Activated gamma-delta T cell treated with anti-CD3 and anti-CD28 coated beads, Interleukin-2, amount 50 U/mL, for 16 hours (primary cell): ENCODE measurements around the gene PMEPA1.

Experiments
- DNase-seq: peaks from one replicate; pipeline ENCODE4 v3.0.0-alpha.2; 2020; ENCODE audit warnings: low read depth

PMEPA1 gene

DNA sequence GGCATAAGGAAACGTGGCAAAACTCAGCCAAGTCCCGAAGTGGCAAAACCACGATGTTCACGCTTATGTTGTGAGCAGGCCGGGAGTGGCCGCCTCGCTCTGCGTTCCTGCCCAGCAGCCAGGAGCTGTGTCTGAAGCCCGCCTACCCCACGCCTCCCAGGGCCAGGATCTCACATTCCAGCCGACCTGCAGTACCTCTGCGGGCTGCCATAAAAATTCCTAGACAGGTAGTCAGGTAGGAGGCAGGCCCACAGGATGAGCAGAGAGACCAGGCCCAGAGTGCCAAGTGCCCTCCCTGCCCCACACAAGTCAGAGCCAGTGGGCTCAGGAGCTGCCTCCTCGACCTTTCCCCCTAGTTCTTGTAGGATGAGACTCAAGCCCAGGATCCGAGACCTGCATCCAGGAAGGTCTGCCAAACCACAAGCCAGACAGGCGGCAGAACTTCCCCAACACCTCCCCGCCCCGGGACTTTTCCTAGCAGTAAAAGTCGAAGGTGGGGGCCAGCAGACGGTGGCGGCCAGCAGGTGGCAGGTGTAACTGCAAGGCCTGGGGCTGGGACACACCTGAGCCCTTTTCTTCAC, 16.7 kb downstream of the PMEPA1 start:
- no peak for DNase-seq

DNA sequence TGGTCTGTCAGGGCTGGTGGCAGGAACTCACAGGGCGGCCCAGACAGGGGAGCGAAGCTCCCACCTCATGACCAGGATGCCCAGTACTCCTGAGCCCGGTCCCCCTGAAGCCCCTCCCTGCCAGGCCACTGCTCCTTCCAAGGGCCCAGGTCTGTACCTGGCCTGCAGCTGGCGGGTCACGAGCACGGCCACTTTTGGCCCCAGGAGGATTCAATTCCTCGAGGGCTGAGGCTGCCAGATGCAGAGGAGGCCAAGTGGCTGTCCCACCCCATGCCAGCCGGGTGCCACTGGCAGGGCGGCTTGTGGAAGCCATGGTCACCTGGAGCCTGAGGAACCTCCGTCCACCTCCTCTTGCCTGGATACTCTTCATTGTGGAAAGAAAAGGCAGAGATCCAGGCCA, 17.4 kb downstream of the PMEPA1 start:
- no peak for DNase-seq

DNA sequence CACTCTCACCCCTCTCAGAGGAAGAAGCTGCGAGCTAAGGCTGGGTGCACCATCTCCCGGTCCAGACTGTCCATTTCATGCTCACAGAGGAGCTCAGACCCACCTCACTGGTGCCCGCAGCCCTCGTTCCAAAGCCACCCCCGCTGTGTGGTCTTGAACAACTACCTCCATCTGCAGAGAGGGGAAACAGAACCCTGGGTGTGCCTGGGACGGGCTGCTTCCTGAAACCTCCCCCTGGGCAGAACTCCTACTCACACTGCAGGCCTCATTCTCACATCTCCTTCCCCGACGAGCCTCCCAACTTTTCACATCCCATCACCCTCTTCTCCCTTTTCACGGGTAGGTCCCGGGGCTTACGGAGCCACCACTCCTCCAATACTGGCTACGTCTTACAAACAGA, 18.1 kb downstream of the PMEPA1 start:
- DNase-seq: no peak

DNA sequence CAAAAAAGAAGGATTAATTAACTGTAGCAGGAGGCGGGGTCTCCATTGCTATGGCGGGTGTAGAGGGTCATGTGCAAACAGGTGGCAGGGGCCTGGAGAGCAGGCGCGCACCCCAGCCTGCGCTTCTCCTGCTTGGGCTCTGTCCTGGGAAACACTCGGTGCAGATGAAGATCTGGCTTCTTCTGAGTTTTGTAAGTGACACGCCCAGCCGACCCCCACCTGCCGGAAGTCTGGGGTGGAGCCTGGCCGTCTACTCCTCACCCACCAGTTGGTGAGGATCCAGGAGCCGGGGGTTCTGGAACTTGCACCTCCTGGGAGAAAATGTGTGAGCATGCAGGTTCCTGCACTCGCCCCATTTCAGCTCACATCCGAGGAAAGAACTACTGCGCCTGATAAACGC, 19.3 kb downstream of the PMEPA1 start:
- DNase-seq: no peak

DNA sequence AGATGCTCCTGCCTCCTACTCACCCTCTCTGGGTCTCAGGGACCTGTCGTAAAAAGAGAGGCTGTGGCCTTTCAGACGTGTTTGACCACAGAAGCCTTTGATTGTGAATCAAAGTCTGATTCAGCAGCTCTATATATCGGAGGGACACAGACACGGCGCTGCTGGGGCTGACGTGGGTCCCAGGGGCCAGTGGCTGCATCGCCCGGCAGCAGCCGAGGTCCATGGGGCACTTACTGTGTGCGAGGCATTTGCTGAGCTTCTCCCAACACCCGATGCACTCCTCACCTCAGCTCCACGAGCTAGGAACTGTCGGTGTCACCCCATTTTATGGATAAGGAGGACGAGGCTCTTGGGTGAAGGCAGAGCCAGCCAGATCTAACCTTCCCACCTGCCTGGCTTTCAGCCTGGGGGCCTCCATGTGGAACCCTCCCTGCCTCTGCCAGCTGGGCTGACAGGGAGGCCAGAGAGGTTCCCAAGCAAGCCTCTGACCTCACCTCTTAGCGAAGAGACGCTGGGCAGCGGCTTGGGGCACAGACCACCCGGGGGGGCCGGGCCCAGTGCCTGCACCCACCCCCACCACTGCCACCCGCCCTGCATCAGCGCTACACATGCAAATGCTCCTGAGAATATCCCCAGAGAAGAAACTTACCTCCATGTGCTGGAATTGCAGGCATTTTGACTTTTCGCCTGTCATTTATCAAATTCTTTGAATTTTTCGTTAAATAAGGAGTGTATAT, 19.9 kb downstream of the PMEPA1 start:
- DNase-seq: no peak

DNA sequence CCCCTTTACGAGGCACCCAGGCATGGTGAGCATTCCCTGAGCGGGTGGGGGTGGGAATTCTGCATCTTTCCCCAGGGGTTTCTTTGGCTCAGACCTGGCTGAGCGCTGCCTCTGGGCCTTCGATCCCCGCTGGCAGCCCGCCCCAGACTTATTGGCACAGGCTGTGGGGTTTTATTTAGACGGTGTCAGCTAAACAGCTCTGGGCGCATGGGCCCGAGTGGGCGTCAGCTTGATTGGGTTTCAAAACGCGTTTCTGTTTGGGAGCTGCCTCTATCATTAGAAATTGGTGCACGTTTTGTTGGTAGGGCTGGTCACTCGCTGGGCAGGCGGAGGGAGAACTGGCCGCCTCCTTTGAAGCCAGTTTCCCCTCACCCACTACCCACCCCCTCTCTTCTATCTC, 21.0 kb downstream of the PMEPA1 start:
- no peak for DNase-seq

DNA sequence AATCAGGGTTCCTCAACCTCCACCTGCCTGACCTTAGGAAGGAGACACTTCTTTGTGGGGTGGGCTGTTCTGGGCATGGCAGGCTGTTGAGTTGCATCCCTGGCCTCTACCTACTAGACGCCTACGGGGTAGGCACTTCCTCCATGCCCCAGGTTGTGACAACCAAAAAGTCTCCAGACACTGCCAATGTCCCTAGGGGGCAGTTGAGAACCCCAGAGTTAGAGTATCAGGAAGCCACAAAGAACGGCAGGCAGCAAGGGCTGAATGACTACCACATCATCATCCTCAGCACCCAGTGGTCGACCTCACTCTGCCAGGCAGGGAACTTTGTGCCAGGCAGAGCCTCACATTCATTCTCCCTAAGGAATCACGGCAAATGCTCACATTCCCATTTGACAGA, 21.5 kb downstream of the PMEPA1 start:
- DNase-seq: no peak

DNA sequence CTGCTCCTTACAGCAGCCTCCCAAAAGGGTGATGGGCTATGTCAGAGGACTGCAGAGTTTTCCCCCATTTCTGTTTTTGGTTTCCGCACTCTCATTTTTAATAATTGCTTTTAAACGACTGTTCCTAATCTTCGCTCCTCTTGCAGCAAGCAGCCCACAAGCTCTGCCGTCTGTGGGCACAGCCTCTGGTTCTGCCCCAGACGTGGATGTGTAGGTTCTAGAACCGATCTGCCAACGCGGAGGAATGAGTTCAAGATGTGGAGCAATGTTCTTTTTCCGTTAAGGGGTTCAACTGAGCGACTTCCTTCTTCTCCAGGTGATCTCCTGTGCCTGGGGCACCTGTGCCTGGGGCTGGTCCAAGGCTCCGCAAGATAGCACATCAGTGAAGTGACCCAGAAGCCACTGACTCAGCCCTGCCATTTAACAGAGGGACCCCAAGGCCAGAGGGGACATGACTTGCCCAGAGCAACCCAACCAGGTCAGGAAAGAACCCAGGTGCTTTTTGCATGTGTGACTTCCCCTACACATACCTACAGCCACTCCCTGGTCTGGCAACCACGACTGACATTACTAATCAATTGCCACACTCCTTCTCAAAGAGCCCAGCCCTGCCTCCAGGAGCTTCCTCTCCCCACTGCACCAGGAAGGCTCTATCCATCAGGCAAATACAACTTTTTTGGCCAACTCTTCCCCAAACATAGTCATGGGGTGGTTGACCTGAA, 22.7 kb downstream of the PMEPA1 start:
- DNase-seq: no peak

DNA sequence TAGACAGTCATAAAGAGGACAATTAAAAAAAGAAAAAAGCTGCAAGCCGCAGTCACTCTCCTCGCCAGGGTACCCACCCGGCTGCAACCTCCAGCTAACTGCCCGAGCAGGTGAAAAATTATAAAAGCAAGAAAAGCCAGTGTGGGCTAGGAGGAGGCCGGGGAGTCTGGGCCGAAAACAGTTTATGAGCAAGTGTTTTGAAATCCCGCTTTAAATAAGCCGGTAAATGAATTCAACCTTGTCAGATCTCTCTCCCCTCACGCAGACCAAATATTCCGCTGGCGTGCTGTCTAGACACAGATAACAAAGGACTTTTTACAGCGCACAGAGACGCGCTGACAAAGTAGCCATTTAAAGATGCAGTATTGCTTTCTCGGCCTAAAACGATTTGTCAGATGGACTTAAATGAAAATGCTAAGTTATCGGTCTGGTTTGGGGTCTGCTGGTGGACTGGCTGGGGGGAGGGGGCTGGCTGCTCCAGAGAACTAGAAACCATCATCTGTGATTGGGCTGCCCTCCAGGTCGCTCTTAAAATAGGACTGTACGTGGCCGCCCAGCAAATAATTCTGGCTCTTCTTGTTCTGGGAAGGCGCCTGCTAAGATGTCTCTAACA, 24.6 kb downstream of the PMEPA1 start:
- DNase-seq: no peak

DNA sequence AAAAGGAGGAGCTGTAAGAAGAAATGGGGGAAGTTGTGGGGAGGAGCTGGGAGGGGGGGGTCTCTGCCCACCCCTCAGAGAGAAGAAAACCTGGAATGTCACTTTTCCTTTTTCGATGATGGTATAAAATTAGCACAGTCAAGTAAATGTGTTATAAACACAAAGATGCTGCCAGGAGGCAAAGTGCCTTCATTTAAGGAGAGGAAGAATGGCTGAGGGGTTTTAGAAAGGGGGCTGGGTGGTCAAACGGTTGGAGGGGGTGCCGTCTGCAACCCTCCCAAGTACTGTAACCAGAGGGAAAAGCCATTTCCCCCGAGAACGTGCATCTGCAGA, 25.0 kb downstream of the PMEPA1 start:
- no peak for DNase-seq

DNA sequence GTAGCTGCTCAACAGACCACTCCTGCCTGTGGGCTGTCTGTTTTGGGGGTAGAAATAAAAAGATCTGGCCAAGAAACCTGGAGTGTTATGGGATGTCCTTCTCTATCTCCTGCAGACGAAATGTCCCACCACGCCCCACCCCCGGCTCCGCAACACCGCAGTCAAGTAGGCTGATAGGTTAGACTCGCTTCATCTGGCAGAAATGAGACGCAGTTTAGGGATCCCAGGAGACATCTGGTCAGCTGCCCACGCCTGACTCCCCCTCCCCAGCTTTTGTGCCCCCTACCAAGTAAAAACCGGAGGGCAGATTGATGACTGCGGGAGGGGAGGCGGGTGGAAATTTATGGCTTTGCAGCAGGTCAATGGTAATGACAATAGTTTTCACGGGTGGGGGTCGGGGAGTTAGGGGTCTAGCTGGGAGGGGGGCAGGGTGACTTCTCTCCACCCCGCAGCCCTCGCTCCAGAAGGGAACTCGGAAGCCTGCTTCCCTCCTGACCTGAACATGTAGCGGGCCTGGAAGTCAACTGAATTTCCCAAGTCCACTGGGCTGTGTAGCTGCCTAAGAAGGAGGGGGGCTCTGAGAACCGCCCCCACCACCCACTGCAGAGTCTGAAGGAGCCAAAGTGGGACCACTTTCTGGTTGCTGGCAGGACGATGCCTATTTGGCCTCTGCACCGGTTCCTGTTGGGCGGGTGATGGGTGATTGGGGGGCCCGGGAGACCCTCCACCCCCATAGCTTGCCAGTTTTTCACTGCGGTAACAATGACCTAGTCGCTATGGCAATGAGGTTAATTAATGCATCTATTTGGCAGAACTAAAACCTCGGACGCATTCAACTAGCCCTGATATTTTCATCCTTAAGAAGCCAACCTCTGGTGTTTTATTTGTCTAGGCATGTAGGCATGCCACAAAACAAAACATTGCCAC, 25.7 kb downstream of the PMEPA1 start:
- DNase-seq: no peak

DNA sequence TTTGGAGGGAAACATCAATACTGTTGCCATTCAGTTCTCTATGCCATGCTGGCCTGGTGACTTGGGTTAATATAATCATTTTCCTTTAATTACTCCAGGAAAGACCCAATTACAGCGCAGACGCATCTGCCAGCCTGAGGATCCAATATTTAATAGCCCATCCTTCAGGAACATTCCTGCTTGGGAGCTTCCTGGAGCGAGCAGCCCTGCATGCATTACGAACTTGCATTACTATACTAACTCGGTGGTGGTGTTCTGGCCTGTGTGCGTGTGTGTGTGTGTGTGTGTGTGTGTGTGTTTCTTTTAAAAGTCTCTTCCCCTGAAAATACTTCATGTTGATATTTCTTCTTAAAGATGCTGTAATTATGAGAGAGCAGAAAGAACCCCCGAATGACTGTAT, 26.5 kb downstream of the PMEPA1 start:
- no peak for DNase-seq

DNA sequence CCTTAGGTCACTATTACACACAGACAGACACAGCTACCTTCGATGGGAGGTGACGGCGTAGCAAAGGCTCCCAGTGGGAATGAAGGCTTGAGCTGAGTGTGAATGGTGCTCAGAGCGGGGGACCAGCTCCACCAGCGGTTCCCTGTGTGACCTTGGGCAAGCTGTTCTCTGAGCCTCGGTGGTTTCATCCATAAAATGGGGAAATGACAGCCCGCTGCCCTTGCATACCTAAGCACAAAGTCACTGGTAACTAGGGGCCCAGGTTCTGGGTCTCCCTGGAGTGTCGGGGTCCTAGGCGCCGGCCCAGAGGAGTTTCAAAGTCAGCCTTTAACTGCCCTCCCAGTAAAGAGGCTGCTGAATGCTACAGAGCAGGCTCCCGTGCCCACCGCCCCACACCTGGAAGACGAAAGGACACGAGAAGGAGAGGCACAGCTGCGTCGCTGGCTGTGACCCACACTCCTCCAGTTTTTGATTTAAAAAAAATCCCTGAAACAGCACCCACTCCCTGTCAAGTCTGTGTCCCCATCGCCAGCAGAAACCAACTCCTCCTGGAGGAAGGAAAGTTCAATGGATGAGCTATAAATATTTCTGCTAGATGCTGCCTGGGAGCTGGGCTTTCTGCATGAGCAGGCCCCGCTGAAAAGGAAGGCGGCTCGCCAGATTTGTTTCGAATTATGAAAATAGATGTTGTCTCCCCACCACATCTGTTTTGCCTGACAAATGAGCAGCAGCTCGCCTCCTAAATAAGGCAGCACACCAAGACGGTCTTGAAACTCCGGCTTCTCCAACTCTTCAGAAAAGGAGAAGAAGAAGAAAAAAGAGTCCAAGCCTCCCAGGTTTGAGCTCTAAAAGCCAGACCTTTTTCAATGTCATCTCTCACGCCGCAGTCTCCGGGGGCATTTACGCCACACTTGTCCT, 27.4 kb downstream of the PMEPA1 start:
- DNase-seq: no peak

DNA sequence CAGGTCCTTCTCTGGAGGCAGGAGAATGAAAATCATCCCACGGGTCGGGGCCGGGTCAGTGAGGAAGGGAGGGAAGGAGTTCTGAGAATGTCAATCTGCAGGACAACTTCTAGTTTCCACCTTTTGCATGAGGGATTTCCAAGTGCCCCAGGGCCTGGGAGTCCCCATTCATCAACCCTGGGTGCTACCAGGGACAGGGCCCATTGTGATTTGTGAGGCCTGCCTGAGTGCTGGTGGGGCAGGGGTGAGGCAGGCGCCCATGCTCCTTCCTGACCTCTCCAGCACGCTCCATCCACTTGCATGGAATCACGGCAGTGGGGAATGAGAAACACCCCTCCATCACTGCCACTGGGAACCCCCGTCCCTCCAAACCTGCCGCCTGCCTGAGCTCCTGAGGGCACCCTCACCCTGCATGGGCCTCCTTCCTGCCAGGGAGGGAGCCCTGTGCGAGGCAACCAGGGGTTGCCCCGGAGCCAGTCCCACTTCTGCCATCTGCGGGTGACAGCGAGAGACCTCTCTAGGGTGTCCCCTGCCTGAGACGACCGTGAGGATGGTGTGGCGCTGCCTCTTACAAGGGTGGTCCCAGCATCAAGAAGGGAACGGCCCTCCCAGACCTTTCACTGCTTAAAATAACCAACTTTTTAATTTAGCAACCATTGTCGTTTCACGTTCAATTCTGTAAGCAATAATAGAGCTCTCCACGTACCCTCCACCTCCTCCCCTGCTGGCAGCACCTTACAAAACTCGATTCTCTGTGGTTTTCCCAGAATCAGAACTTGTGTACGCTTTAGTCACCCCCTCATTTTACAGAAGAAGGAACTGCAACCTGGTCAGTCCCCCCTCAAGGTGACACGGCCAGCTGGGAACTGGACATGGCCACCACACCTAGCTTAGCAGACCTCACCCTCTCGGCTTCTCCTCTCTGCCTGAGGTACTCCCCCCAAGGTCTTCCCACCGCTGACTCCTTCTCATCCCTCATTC, 28.6 kb downstream of the PMEPA1 start:
- no peak for DNase-seq

DNA sequence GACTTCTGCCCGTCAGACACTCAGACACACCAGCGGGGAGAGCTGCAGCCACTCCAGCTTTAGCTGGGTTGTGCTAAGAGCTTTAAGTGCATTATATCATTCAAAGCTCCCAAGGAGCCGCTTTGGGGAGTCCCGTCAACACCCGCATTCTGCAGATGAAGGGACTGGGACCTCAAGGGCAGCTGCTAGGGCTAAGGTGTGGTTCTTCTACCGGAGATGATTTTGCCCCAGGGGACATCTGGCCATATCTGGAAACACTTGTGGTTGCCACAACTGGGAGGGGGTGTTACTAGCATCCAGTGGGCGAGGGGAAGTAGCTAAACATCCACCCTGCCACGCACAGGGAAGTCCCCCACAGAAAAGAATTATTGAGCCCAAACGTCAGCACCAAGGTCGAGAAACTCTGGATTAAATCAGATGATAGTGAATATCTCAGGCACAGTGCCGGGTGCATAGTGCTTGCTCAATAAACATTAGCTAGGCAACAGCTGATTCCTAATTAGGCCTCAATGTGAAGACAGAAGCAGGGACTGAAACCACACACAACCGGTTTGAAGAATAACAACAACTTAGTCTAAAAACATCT, 29.6 kb downstream of the PMEPA1 start:
- no peak for DNase-seq

DNA sequence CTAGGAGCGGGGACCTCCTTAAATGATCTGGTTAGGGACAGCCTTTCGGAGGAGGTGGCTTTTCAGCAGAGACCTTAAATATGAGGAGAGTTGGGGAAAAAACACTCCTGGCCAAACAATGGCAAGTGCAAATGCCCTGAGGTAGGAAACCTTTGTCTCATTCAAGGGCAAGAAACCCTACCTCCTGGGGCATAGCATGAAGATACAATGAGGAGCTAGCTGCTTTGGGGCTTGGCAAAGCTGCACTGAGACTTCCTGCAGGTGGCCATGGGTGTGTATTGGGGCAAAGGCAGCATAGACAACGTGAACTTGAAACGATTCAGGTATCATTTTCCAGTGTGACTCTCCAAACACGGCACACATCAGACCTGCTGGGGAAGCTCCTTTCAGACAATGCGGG, 30.7 kb downstream of the PMEPA1 start:
- DNase-seq: no peak

DNA sequence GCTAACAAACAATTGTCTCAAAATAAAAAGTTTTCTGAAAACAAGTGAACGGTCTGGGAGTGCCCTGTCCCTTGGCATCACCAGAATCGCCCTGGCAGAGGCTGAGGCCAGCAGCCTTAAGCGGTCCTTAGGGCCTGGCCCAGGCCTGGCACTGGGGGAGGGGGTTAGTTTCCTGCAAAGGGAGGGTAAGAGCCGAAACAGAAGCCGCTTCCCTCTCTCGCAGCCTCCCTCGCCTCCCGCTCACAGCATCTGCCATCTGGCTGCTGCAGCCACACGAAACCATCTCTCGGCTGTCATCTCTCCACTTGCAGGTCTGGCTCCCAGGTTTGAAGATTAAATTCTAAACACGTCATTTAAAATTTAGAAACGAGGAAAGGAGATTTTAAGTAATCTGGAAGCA, 31.5 kb downstream of the PMEPA1 start:
- no peak for DNase-seq

DNA sequence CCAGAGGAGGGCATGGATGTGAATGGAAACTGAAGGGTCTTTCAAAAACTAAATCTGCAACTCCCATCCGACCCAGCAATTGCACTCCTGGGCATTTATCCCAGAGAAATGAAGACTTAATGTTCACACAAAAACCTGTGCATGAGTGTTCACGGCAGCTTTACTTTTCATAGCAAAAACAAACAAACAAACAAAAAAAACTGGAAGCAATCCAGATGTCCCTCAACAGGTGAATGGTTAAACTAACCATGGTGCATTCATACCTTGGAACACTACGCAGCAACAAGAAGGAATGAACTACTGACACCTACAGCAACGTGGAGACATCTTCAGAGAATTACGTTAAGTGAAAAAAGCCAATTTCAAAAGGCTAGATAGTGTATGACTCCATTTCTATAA, 32.2 kb downstream of the PMEPA1 start:
- no peak for DNase-seq
